ENCODE measurements around the gene UNC45A.
"Not testable (repeated sequence)": the region's sequence is repeated elsewhere in the genome, so short reads cannot be mapped to it uniquely, and the experiment has no call there.

UNC45A gene

GRCh38 chr15:90907838-90908507 lies 27.1 kb upstream of the UNC45A start:
- TF ChIP-seq ZNF274 (IDR thresholded peaks at IDR 0.05; ENCODE audit: low read depth, low read length): no peak
- H3K4me3 ChIP-seq (ENCODE audit: low read length): no peak overlapping the region

DNA sequence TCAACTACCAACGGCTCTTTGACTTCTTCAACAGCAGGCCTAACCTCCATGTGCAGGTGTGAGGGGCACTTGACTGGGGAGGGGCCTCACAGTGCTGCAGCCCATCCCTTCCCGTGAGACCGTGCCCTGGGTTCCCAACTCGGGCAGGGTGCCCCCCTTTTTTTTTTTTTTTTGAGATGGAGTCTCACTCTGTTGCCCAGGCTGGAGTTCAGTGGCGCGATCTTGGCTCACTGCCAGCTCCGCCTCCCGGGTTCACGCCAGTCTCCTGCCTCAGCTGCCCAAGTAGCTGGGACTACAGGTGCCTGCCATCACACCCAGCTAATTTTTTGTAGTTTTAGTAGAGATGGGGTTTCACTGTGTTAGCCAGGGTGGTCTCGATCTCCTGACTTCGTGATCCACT lies 25.6 kb upstream of the UNC45A start:
- not testable (repeated sequence) for H3K4me3 ChIP-seq (ENCODE audit: low read length)

- TF ChIP-seq ZNF274 (IDR thresholded peaks at IDR 0.05; ENCODE audit: low read depth, low read length): no peak
- no peak overlapping the region for H3K4me3 ChIP-seq (ENCODE audit: low read length)
These were observed 25.1 kb upstream of the UNC45A start for GRCh38 chr15:90909976-90910375.

DNA sequence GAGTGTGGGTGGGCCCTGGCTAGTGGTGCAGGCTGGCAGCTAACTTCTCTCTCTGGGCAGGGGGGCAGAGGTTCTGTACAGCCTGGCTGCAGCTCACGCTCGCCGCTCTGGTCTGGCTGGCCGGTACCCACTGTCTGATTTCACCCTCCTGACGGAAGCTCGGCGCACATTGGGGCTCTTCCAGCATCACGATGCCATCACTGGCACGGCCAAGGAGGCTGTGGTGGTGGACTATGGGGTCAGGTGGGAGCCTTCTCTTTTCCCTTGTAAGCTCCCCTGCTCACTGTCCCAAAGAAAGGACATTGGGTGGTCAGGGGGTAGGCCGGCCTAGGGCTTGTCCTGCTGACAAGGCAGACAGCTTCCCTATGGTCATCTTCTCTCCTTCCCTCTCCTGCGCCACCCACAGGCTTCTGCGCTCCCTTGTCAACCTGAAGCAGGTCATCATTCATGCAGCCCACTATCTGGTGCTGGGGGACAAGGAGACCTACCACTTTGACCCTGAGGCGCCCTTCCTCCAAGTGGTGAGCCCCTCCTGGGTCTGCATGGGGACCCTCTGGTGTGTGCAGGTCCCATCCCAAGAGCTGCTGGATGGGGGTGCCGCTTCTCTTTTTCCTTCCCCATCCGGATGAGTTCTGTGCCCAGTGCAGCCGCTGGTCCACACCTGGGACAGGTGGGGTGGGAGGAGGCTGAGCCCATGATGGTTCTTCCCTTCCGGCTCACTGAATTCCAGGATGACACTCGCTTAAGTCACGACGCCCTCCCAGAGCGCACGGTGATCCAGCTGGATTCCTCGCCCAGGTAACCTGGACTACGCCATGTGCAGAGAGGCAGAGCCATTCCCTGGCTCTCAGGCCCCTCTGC lies 24.4 kb upstream of the UNC45A start:
- H3K4me3 ChIP-seq (ENCODE audit: low read length): no peak overlapping the region
- TF ChIP-seq ZNF274 (IDR thresholded peaks at IDR 0.05; ENCODE audit: low read depth, low read length): no peak

DNA sequence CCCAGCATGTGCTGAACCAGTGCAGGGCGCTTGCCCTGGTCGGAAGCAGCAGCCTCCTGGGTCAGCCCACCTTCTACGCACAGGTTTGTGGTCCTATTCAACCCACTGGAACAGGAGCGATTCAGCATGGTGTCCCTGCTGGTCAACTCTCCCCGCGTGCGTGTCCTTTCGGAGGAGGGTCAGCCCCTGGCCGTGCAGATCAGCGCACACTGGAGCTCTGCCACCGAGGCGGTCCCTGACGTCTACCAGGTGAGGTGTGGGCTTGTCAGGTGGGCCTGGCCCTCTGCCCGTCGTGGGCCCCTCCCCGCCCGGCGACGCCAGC lies 23.8 kb upstream of the UNC45A start:
- H3K4me3 ChIP-seq (ENCODE audit: low read length): no peak overlapping the region
- TF ChIP-seq ZNF274 (IDR thresholded peaks at IDR 0.05; ENCODE audit: low read depth, low read length): no peak

- H3K4me3 ChIP-seq (ENCODE audit: low read length): no peak overlapping the region
- no peak for TF ChIP-seq ZNF274 (IDR thresholded peaks at IDR 0.05; ENCODE audit: low read depth, low read length)
These were observed 22.9 kb upstream of the UNC45A start for GRCh38 chr15:90911906-90912769.

DNA sequence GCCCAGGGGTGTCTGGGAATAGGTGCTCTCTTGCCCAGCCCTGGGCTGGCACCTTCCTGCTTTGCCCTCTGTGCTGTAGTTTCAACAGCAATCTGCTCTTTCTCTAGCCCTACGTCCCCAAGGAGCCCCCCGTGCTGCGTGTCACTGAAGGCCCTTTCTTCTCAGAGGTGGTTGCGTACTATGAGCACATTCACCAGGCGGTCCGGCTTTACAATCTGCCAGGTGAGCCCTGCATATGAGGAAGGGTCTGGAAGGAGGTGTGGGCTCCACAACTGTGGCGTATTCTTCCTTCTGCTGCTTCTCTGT lies 22.4 kb upstream of the UNC45A start:
- no peak for TF ChIP-seq ZNF274 (IDR thresholded peaks at IDR 0.05; ENCODE audit: low read depth, low read length)
- H3K4me3 ChIP-seq (ENCODE audit: low read length): no peak overlapping the region

- TF ChIP-seq ZNF274 (IDR thresholded peaks at IDR 0.05; ENCODE audit: low read depth, low read length): no peak
- no peak overlapping the region for H3K4me3 ChIP-seq (ENCODE audit: low read length)
These were observed 21.6 kb upstream of the UNC45A start for GRCh38 chr15:90913398-90913944.

GRCh38 chr15:90914305-90915080 lies 20.6 kb upstream of the UNC45A start:
- no peak for TF ChIP-seq ZNF274 (IDR thresholded peaks at IDR 0.05; ENCODE audit: low read depth, low read length)
- H3K4me3 ChIP-seq (ENCODE audit: low read length): no peak overlapping the region

DNA sequence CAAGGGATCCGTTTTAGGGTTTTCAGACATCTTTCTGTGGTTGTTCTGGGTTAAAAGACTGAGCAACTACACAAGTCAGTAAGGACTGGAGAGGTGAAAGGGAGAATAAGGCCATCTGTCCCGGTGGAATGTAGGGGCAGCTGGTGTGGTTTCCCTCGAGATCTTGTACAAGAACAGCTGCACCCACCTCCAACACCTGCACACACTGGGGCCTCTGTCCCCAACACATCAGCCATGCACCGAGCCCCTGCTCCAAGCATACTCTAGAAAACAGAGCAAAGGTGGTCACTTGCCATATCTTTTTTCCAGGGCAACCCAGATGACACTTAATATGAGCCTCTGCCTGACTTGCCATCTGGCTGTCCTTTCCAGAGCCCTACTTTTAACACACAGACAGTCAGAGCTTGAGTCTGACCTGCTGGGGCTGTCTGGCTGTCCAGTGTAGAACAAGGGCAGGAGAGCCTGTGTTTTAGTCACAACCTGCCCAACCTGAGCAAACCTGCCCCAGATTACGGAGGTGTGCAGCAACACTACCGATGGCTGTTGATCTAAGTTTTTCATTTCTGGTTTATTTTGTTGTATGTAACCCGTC lies 19.8 kb upstream of the UNC45A start:
- TF ChIP-seq ZNF274 (IDR thresholded peaks at IDR 0.05; ENCODE audit: low read depth, low read length): no peak
- H3K4me3 ChIP-seq (ENCODE audit: low read length): no peak overlapping the region

DNA sequence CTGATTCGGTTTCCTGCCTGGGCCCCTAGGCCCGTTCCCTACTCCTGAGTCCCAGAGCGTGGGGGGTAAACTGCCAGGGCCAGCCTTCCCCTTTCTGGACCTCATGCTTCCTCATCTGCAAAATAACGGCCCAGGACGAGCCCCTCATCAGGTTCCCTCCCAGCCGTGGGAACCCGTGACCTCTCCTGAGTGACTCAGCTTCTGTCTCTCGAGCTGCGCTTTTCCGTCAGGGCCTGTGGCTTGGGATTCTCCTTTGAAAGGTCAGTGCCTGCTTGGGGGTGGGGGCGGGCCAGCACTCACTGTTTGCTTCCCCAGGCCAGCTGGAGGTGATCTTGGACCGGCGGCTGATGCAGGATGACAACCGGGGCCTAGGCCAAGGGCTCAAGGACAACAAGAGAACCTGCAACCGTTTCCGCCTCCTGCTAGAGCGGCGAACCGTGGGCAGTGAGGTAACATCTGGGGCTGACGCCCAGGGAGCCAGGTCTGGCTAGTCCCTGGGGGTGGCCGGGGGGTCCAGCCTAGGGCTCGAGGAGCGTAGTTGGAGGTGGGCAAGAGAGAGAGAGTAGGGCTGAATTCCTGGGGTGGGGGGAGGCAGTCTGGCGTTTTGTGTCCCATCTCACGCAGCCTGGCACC lies 19.2 kb upstream of the UNC45A start:
- TF ChIP-seq ZNF274 (IDR thresholded peaks at IDR 0.05; ENCODE audit: low read depth, low read length): no peak
- no peak overlapping the region for H3K4me3 ChIP-seq (ENCODE audit: low read length)

DNA sequence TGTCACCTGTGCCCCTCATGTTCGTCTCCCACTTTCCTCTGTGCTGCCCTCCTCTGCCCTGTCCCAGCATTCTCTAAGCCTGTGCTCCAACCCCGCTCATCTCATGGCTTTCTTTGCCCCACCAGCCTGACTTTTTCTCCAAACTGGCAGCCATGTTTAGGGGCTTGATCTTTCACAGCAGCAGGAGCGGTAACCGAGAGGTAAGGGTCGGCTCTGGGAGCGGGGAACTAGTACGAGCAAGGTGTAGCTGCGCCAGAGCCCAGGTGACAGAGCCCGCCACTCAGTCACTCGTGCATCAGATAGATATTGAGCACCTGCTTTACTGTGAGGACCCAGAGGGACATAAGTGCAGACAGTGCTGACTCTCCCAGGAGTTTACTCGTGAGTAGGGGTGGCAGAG lies 18.6 kb upstream of the UNC45A start:
- H3K4me3 ChIP-seq (ENCODE audit: low read length): no peak overlapping the region
- TF ChIP-seq ZNF274 (IDR thresholded peaks at IDR 0.05; ENCODE audit: low read depth, low read length): no peak

DNA sequence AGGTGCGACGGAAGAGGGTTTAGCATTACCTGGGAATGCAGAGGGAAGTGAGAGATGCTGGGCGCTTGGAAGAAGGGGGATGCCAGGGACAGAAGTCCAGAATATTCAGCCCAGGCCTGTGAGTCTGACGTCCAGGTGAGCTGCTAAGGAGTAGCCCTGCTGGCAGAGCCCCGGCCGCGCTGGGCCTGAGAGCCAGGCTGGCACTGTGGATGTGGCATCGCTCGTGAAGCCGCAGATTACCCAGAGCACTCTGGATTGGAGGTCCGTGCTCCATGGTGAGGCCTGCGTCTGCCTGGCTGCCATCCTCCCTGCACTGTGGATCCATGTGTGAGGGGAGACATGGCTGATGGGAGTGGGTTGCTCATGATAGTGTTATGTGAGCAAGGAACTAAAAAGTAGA lies 17.5 kb upstream of the UNC45A start:
- H3K4me3 ChIP-seq (ENCODE audit: low read length): no peak overlapping the region

More for the DNA sequence above, 17.5 kb upstream of the UNC45A start:
- TF ChIP-seq ZNF274 (IDR thresholded peaks at IDR 0.05; ENCODE audit: low read depth, low read length): no peak

All from GM08714 (cell line).